DOHH2 (cell line): ENCODE measurements around the gene PLPPR3.

Experiments
- H3F3A ChIP-seq: fragments of 200-600 bp; sonication (generic), shearing (Covaris generic); 2 replicates; pipeline ENCODE4 v1.6.0; 2016; ENCODE audit warnings: antibody characterized with exemption, mild to moderate bottlenecking; ENCODE audit not compliant: control insufficient read depth, insufficient read depth
- H3K27ac ChIP-seq: fragments of 200-600 bp; sonication (generic); 2 replicates; pipeline ENCODE4 v1.5.1; 2014; ENCODE audit warnings: low read depth, mild to moderate bottlenecking, low read length, moderate library complexity
- H3K27me3 ChIP-seq: fragments of 200-600 bp; sonication (generic); 2 replicates; pipeline ENCODE4 v1.6.1; 2014; ENCODE audit warnings: mild to moderate bottlenecking, low read length, mixed read lengths; ENCODE audit not compliant: control insufficient read depth
- H3K36me3 ChIP-seq: fragments of 200-600 bp; sonication (generic); 2 replicates; pipeline ENCODE4 v1.6.1; 2014; ENCODE audit warnings: mild to moderate bottlenecking, low read length, moderate library complexity, mixed read lengths; ENCODE audit not compliant: control insufficient read depth
- H3K4me1 ChIP-seq: fragments of 200-600 bp; sonication (generic); 2 replicates; pipeline ENCODE4 v1.6.1; 2014; ENCODE audit warnings: mild to moderate bottlenecking, low read length, mixed read lengths; ENCODE audit not compliant: control insufficient read depth
- H3K4me2 ChIP-seq: fragments of 200-600 bp; sonication (generic); 2 replicates; pipeline ENCODE4 v1.6.0; 2014; ENCODE audit warnings: mild to moderate bottlenecking, low read length, moderate library complexity
- H3K4me3 ChIP-seq: fragments of 200-600 bp; sonication (generic); 2 replicates; pipeline ENCODE4 v1.5.1; 2014; ENCODE audit warnings: mild to moderate bottlenecking, low read length, mixed read lengths
- H3K79me2 ChIP-seq: fragments of 200-600 bp; sonication (generic); 2 replicates; pipeline ENCODE4 v1.6.1; 2014; ENCODE audit warnings: mild to moderate bottlenecking, low read length, mixed read lengths; ENCODE audit not compliant: control insufficient read depth
- H3K9me2 ChIP-seq: fragments of 200-600 bp; sonication (generic); replicated peaks from 2 replicates; pipeline ENCODE4 v1.6.1; 2014; ENCODE audit warnings: mild to moderate bottlenecking, low read length, mixed read lengths; ENCODE audit not compliant: control insufficient read depth
- H3K9me3 ChIP-seq: fragments of 200-600 bp; sonication (generic); 2 replicates; pipeline ENCODE4 v1.6.1; 2014; ENCODE audit warnings: antibody characterized with exemption, low read length, mixed read lengths; ENCODE audit not compliant: control insufficient read depth, insufficient read depth
- H4K20me1 ChIP-seq: fragments of 200-600 bp; sonication (generic); 2 replicates; pipeline ENCODE4 v1.6.0; 2014; ENCODE audit warnings: low read depth, mild to moderate bottlenecking, antibody characterized with exemption, low read length, moderate library complexity; ENCODE audit not compliant: control insufficient read depth, insufficient read depth
- EZH2phosphoT487 ChIP-seq: fragments of 200-600 bp; sonication (generic); IDR thresholded peaks from 2 replicates; pipeline ENCODE4 v1.6.1; 2017; ENCODE audit warnings: borderline replicate concordance, mild to moderate bottlenecking, antibody characterized with exemption, low read length, moderate library complexity, mixed read lengths
- TF ChIP-seq, protein P1 (sequence below): fragments of 200-600 bp; sonication (generic); IDR thresholded peaks from one replicate; pipeline ENCODE4 v1.5.1; 2014; ENCODE audit warnings: antibody characterized with exemption, mild to moderate bottlenecking, low read depth, low read length; ENCODE audit not compliant: poor library complexity, severe bottlenecking

The PLPPR3 gene

GRCh38 chr19:812049-812746 is 9.6 kb downstream of the PLPPR3 start:
- Histone ChIP-seq H3K9me2 (no peaks in the 10 kb centered on the region), H3K27ac (no peak overlapping the region), H4K20me1 (0 out of 2 replicates have a peak, but pooled peaks cover 3% of the 10 kb centered on the region), H3K79me2 (peaks cover 7% of the 10 kb centered on the region), H3K27me3 (no peaks in the 10 kb centered on the region), H3K4me1 (no peaks in the 10 kb centered on the region), H3K9me3 (no peaks in the 10 kb centered on the region), H3K36me3 (peaks cover 75% of the 10 kb centered on the region), H3K4me2 (no peak overlapping the region), H3F3A (peaks cover 12% of the 10 kb centered on the region), H3K4me3 (no peak overlapping the region)
- TF ChIP-seq, protein P1, sequence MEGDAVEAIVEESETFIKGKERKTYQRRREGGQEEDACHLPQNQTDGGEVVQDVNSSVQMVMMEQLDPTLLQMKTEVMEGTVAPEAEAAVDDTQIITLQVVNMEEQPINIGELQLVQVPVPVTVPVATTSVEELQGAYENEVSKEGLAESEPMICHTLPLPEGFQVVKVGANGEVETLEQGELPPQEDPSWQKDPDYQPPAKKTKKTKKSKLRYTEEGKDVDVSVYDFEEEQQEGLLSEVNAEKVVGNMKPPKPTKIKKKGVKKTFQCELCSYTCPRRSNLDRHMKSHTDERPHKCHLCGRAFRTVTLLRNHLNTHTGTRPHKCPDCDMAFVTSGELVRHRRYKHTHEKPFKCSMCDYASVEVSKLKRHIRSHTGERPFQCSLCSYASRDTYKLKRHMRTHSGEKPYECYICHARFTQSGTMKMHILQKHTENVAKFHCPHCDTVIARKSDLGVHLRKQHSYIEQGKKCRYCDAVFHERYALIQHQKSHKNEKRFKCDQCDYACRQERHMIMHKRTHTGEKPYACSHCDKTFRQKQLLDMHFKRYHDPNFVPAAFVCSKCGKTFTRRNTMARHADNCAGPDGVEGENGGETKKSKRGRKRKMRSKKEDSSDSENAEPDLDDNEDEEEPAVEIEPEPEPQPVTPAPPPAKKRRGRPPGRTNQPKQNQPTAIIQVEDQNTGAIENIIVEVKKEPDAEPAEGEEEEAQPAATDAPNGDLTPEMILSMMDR = no peak
- no peak for TF ChIP-seq EZH2phosphoT487

GRCh38 chr19:811506-812048 is 10.2 kb downstream of the PLPPR3 start:
- H4K20me1 ChIP-seq = peaks cover 7% of the 10 kb centered on the region; the same call in 1 of the 2 replicates
- H3K4me2 ChIP-seq = no peak overlapping the region
- no peak overlapping the region for H3K27ac ChIP-seq
- peaks cover 12% of the 10 kb centered on the region for H3F3A ChIP-seq
- H3K27me3 ChIP-seq = no peaks in the 10 kb centered on the region
- H3K9me3 ChIP-seq = no peaks in the 10 kb centered on the region
- no peaks in the 10 kb centered on the region for H3K9me2 ChIP-seq
- peaks cover 14% of the 10 kb centered on the region for H3K79me2 ChIP-seq
- H3K4me3 ChIP-seq = no peak overlapping the region
- TF ChIP-seq, protein P1 = no peak
- TF ChIP-seq EZH2phosphoT487 = no peak
- peaks cover 82% of the 10 kb centered on the region for H3K36me3 ChIP-seq
- no peaks in the 10 kb centered on the region for H3K4me1 ChIP-seq

GRCh38 chr19:810883-811489 is 10.8 kb downstream of the PLPPR3 start:
- no peak overlapping the region for H3K4me2 ChIP-seq
- no peak overlapping the region for H3K27ac ChIP-seq
- peaks cover 9% of the 10 kb centered on the region; the same call in 1 of the 2 replicates for H4K20me1 ChIP-seq
- H3K9me3 ChIP-seq = no peaks in the 10 kb centered on the region
- H3K4me3 ChIP-seq = no peak overlapping the region
- no peaks in the 10 kb centered on the region for H3K9me2 ChIP-seq
- H3K36me3 ChIP-seq = peaks cover 87% of the 10 kb centered on the region
- no peaks in the 10 kb centered on the region for H3K27me3 ChIP-seq
- H3F3A ChIP-seq = peaks cover 12% of the 10 kb centered on the region
- no peaks in the 10 kb centered on the region for H3K4me1 ChIP-seq
- TF ChIP-seq, protein P1 = no peak
- no peak for TF ChIP-seq EZH2phosphoT487
- peaks cover 19% of the 10 kb centered on the region for H3K79me2 ChIP-seq
